ENCODE data around the gene NOMO2.
"Not testable (repeated sequence)": the region's sequence is repeated elsewhere in the genome, so short reads cannot be mapped to it uniquely, and the experiment has no call there.

DNA sequence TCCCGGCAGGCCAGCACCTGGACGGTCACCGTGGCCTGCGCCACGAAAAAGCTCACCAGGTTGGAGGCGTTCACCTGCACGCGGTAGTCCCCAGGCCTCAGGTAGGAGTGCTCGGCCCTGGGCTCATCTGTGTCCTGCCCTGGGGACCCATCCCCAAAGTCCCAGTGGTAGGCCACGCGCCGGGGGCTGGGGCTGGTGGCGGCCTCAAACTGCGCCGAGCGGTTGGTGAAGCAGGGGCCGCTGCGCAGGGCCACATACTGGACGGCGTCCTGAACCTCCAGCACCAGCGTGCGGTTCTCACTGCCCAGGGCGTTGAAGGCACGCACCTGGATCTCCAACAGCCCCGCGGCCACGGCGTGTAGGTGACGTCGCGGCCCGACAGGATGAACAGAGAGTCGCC lies 176.6 kb downstream of the NOMO2 start:
- TF ChIP-seq, protein P1, sequence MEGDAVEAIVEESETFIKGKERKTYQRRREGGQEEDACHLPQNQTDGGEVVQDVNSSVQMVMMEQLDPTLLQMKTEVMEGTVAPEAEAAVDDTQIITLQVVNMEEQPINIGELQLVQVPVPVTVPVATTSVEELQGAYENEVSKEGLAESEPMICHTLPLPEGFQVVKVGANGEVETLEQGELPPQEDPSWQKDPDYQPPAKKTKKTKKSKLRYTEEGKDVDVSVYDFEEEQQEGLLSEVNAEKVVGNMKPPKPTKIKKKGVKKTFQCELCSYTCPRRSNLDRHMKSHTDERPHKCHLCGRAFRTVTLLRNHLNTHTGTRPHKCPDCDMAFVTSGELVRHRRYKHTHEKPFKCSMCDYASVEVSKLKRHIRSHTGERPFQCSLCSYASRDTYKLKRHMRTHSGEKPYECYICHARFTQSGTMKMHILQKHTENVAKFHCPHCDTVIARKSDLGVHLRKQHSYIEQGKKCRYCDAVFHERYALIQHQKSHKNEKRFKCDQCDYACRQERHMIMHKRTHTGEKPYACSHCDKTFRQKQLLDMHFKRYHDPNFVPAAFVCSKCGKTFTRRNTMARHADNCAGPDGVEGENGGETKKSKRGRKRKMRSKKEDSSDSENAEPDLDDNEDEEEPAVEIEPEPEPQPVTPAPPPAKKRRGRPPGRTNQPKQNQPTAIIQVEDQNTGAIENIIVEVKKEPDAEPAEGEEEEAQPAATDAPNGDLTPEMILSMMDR (IDR thresholded peaks at IDR 0.05; ENCODE audit: insufficient read depth, low read length, poor library complexity, severe bottlenecking), result not testable (repeated sequence)
- not testable (repeated sequence) for TF ChIP-seq EZH2phosphoT487 (conservative IDR thresholded peaks at IDR 0.05; ENCODE audit: low read length)
